DMS 273 (cell line): Measurements from ENCODE around the gene GABRQ.

Experiments used
- DNase-seq: peaks from one replicate; lab custom pipeline; 2025; ENCODE audit not compliant: unreplicated experiment; lab: John Stamatoyannopoulos, UW

The GABRQ gene

DNA sequence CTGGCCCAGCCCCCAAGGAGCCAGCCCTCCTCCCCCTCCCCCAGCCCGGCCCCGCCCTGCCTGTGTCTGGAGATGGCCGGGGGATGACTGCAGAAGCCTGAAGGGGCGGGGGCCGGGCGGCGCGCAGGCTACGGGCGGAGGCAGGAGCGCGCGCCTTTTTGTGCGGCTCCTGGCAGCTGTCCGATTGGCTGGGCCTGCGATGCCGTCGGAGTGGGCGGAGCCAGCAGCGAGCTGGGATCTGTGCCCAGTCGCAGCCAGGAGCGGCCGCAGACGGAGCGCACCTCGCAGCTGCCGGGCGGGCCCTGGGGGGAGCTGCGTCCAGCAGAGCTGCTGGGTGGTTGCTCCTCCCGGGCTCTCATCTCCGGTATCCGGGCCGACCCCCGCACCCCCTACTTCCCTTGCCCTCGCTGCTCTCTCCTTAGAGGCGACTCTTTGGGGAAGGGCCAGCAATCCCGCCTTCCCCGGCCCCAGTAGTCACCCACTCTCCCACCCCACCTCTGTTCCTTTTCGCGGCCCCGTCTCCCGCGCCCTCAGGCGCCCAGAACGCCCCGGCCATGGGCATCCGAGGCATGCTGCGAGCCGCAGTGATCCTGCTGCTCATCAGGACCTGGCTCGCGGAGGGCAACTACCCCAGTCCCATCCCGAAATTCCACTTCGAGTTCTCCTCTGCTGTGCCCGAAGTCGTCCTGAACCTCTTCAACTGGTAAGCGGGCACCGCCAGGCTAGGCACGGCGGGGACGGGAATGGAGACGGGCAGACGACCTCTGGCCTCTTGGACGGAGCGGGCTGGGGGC lies at the start of gene GABRQ:
TSS of gene GABRQ (plus strand) at position 247 of the 794 bp plus-strand sequence. CDS start at position 555, 308 bp downstream.
- DNase-seq = peak; percentile 12

DNA sequence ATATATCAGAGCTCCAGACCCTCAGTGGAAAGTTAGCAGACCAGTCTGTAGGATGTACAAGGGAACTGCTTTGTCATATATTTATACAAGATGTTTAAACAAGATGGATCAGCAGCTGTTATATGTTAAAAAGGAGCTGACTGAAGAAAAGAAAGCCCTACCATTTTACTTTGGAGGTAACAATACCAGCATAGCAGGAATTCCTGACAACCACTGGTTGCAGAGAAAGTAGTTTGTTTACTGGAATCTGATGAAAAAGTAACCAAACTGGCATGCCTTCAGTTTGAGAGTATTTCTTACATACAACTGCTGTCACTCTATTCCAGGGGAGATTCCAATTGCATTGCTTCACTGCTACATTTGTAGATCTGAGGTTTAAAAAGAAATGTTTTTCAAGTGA lies 49.5 kb upstream of the GABRQ start:
- no peak for DNase-seq

GRCh38 chrX:152600853-152601633 lies 36.7 kb upstream of the GABRQ start:
- DNase-seq = peak; percentile 57

DNA sequence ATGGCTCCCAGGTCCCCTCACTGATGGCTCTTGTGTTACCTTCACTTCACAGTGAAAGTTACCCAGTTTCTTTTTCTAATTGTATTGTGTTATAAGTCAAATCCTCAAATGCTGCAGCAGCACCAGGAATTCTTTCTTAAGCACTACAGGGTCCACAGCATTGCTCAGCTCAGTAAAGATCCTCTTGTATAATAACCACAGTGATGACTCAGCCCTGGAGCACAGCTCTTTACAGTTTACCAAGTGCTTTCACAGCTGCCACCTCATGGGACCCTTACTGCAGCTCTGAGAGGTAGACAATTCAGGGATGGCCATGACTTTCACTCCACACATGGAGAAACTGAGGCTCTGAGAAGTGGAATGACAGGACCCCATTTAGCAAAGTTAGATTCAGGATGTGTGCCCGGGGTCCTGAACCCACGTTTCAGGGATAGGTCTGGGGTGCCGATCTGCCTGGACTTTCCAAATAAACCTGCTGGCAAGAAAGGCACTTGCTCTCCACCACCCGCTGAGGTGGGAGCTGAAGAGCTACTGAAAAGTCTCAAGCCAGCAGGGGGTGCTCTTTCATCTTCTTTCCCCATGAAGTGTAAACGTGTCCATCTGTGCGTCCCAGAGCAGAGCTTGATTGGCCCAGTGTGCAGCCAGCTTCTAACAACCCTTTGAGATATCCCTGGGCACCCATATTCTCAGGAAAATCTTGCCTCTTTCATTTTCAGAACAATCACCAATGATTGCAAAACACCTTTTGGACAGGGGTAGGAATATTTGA lies 35.7 kb upstream of the GABRQ start:
- DNase-seq = peak; percentile 70

DNA sequence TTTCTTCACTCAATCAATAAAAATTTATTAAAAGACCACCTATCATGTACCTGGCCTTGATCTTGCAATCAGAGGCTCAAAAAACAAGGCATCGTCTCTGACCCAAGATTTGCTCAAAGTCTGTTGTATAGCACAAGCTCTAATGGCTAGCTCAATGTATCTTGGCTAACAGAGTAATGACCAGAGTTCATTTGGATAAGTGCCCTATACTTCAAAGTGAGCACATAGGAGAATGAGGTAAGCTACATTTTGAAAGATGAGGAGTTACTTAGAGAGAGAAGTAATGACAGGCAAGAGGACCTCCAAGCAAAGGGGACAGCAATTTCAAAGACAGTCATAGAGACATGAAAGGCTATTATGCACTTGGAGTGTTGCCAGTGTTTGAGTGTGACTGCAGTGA lies 22.9 kb upstream of the GABRQ start:
- DNase-seq = no peak

GRCh38 chrX:152619897-152620296 lies 17.8 kb upstream of the GABRQ start:
- peak; percentile 7 for DNase-seq

DNA sequence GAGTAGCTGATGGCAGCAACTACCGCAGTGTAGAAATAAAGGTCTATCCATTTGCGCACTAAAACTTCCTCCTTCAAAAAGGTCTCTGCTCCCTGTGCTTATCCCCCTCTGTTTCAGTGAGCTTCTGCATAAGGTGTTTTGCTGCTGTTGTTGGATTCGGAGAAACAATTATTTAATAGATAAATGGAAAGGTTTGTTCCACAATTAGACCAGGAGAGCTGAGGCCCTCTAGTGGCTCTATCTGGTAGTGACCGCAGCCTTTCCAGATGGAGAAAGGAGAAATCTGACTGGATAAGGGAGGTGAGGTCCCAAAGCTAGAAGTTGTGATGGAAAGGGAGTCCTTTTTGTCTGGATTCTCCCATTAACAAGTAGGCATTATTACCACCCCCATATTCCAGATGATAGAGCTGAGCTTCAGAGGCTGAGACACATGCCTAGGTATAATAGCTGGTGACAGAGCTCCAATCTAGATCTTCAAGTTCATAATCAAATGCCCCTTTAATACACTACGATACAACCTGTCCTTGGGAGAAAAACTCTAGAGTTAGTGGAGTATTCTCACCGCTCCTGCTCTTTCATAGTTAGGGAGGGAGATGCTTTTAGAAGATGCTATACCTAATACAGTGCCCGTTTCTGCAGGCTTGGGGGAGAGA lies 5.1 kb upstream of the GABRQ start:
- DNase-seq = peak; percentile 88

DNA sequence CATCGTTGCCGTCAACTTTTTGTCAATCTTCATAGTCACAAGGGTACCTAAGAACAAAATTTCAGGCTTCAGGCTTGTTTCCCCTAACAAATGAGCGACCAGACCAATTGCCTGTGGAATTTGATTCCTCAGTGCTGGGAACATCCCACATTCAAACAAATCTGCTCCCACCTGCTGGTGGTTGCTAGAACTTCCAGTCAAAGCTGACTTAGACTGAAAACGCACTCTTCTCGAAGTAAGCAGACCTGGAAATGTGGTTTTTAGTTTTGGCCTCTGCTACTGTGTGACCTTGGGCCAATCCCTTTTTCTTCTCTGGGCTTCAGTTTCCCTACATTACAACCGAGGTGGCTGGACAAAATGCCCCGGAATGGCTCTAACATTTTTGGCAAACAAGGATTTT lies 1.8 kb upstream of the GABRQ start:
- peak; percentile 85 for DNase-seq

DNA sequence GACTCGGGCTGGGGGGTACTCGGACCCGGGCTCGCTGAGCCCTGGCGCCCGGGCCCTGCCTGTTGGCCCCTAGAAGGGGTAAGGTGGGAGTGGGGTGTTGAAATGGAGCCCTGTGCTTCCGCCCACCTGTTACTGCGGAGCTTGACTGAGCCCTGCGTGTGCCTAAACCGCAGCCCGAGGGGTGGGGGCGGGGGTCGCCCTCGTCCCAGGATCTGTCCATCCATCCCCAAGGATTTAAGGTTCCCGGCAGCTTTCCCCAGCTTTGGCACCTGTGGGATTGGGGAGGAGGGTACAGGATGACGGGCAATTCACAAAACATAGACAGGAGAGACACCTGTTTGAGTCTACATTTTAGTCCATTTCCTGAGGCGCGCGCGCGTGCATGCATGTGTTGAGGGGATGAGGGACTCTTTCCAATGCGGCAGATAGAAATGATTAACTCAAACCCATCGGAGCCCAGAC lies 779 bp downstream of the GABRQ start:
- DNase-seq = no peak

DNA sequence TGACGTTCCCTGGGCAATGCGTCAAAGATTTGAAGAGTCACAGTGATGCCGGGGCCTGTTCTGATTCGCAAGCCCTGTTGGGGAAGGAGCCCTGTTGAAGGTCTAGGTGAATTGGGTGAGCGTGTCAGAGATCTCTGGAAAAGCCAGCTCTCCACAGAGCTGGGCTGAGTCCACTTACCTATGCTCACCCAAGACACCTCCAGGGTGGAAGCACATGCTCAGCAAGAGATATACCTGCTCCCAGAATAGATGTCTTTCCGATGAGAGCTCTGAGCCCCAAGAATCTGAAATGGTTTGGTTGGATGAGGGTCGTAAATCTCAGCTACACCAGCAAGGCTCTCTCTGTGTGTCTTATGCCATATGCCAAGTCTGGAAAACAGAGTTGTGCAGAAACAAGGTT lies 1.7 kb downstream of the GABRQ start:
- DNase-seq = no peak

GRCh38 chrX:152640034-152640818 lies 2.5 kb downstream of the GABRQ start:
- no peak for DNase-seq

GRCh38 chrX:152641256-152641875 lies 3.7 kb downstream of the GABRQ start:
- peak; percentile 92 for DNase-seq

DNA sequence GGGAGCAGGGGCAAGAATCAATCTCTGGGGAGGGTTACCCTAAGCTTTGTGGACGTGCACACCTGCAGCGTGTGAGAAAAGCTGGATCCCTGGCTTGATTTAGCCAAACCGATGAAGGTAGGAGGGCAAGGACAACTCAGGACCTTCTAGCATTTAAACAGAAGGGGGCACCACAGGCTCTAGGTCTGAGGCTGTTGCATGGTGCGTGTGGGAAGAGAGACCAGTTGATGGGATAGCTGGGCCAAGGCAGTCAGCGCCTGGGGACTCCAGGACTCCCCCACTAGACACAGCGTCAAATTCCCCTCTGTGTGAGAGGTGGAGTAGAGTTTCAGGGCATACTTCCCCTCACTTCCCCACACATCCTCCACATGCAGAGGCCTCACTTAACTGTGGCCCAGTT lies 4.3 kb downstream of the GABRQ start:
- DNase-seq = peak; percentile 74

DNA sequence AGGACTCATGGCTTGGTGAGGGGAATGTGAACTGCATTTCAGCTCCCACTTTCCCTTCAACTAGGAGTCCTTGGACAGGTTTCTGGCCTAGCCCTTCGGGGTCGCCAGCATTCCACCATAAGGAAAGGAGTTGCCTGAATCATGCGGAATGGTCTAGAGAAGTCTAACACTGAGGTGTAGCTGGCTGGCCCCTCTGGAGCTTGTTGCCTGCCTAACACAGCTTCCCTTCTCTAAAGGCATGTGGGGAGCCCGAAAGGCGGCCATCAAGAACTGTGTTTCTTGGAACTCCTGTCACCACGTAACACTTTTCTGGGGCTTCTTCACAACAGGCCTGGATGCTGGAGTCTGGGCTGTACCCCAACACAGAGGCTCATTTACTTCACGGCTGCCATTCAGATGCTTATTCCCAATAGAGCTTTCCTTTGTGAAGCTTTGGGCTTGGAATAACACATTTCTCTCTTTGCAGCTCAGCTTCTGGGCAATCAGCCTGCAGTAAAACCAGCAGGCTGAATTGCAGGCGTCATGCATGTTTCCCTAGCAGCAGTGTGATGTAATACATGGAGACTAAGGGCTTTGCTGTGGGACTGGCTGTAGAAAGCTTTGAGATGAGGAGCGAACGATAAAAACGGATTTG lies 5.4 kb downstream of the GABRQ start:
- peak; percentile 16 for DNase-seq

- DNase-seq = no peak
These were observed 9.3 kb downstream of the GABRQ start for GRCh38 chrX:152646961-152647360.

- no peak for DNase-seq
These were observed 10.3 kb downstream of the GABRQ start for GRCh38 chrX:152647978-152648377.

DNA sequence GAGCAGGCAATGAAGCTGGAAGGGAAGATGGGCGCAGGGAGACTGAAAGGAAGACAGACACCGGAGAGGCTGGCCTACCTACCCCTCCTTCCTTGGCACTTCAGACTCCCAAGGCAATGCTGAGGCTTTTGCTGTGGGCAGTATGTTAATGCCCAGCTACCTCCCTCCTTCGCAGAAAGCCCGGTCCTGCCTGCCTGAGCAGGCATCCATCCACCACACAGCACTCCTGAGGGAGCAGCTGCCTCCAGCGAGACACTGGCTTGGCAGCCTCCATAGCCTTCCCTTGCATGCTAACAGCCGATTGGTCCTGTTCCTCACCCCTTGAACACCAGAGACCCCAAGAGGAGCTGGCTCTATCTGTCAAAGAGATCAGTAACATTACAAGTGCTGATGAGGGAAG lies 14.4 kb downstream of the GABRQ start:
- DNase-seq = no peak

DNA sequence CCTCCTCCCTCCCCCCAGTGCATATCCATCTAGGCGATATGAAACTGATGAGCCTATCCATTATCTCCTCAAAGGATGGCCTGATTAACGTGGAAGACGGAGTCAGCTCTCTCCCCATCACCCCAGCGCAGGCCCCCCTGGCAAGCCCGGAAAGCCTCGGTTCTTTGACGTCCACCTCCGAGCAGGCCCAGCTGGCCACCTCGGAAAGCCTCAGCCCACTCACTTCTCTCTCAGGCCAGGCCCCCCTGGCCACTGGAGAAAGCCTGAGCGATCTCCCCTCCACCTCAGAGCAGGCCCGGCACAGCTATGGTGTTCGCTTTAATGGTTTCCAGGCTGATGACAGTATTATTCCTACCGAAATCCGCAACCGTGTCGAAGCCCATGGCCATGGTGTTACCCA lies 14.8 kb downstream of the GABRQ start:
- no peak for DNase-seq

- no peak for DNase-seq
These were observed 18.4 kb downstream of the GABRQ start for GRCh38 chrX:152656087-152656486.
